Stimulated activated CD8-positive, alpha-beta memory T cell treated with anti-CD3 and anti-CD28 coated beads, Interleukin-7, amount 100 ng/mL, for 1 hour (primary cell): ENCODE measurements around the gene KLK1.
"Not testable (repeated sequence)": the region's sequence is repeated elsewhere in the genome, so short reads cannot be mapped to it uniquely, and the experiment has no call there.

Experiments used
- DNase-seq, 2 donors: peaks; one replicate each; pipeline ENCODE4 v3.0.0-alpha.2; 2020; ENCODE audit warnings: low read depth in 2 of 2

KLK1 gene

GRCh38 chr19:50815439-50815838, 8.1 kb downstream of the KLK1 start:
- DNase-seq = no peak

- DNase-seq = no peak
Measured at GRCh38 chr19:50814883-50815282, 8.7 kb downstream of the KLK1 start.

GRCh38 chr19:50812474-50812873, 11.1 kb downstream of the KLK1 start:
- no peak for DNase-seq

GRCh38 chr19:50811622-50812238, 11.9 kb downstream of the KLK1 start:
- not testable (repeated sequence) for DNase-seq

GRCh38 chr19:50808856-50809255, 14.7 kb downstream of the KLK1 start:
- DNase-seq = no peak

GRCh38 chr19:50804420-50805272, 18.9 kb downstream of the KLK1 start:
- DNase-seq = peak; percentile 88 to 91

- DNase-seq = no peak
Measured at GRCh38 chr19:50803633-50804419, 19.8 kb downstream of the KLK1 start.

GRCh38 chr19:50801107-50801506, 22.5 kb downstream of the KLK1 start:
- DNase-seq = no peak

GRCh38 chr19:50799547-50799851, 24.1 kb downstream of the KLK1 start:
- no peak for DNase-seq

GRCh38 chr19:50798659-50799546, 24.7 kb downstream of the KLK1 start:
- no peak for DNase-seq

GRCh38 chr19:50797781-50798658, 25.6 kb downstream of the KLK1 start:
- no peak for DNase-seq

- no peak for DNase-seq
Measured at GRCh38 chr19:50797429-50797780, 26.2 kb downstream of the KLK1 start.

- no peak for DNase-seq
Measured at GRCh38 chr19:50796634-50797428, 26.8 kb downstream of the KLK1 start.

- DNase-seq = no peak
Measured at GRCh38 chr19:50796128-50796633, 27.4 kb downstream of the KLK1 start.

GRCh38 chr19:50795664-50796073, 27.9 kb downstream of the KLK1 start:
- no peak for DNase-seq

GRCh38 chr19:50794876-50795663, 28.5 kb downstream of the KLK1 start:
- DNase-seq = no peak

GRCh38 chr19:50794074-50794875, 29.3 kb downstream of the KLK1 start:
- no peak for DNase-seq

- DNase-seq = no peak
Measured at GRCh38 chr19:50793558-50794065, 30.0 kb downstream of the KLK1 start.
